ENCODE data around the gene MAP2K6. TPM values are rescaled to one million over a fixed set of nuclear protein-coding genes. Genes with fewer than 3 reads are reported as not detected.

MAP2K6 gene
- total and polyA plus RNA-seq, 9 donors = 12.6 to 22.8 (median 16.8) TPM

DNA sequence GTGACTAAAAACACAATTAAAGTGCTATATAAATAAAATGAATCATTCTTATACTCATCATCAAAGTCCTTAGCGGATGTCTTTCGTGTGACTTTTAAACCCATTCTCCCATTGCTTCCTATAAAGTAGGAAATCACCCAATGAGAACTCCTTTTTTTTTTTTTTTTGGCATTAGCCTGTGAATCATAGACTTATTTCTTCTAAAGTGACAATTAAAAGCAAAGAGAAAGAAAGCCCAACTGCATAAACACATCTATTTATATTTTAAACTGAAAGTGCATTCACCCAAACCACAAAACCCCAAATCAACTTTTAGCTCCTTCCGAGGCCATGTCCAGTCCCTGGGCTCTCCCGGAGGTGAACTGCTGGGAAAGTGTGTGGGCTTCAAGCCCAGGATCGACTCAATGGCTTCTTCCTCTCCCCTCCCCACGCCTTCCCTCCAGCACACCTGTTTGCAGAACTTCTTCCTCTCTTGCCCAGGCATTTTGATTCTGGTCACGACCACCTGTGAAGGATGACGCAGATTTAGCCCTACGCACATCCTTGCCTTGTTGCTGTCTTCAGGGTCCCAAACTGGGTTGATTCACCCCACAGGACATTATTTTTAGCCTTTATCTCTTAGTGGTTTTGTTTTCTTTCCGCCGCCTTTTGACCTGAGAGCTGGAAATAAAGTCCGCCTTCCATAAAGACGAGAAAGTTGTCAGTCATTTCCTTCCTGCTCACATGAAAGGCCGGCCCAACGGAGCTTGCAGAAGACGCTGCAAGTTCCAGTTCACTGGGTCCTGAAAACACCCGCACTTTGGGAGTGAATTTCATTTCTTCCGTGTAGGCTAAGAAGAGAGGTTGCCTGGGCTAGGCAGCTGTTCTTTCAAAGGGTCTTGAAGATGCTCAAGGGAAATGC lies 166.8 kb downstream of the MAP2K6 start:
- H3K27ac ChIP-seq (ENCODE audit: low read length) = peak overlapping the region; percentile 52
- DNase-seq = peak; percentile 47

DNA sequence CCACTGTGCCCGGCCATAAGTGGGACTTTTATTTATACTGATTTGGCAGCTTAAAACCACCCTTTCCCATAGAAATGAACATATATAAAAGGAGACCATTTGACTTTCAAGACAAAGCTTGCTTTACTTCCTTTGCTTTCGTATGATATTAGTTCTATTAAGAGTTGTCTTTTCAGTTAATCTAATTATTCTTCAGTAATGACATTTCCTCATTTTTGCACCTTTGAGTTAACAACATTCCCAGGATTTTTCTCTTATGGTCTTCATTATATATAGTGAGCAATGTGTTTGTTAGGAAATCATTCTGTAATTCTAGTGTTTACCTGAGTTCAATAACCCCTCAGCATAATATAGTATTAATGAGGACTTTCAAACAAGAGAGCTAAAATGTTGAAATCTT lies 173.8 kb downstream of the MAP2K6 start:
- no CpG with 5 or more reads among the region's 2 CpGs for WGBS (ENCODE audit: insufficient coverage)
- H3K4me3 ChIP-seq (ENCODE audit: low read length) = no peak overlapping the region
- DNase-seq = no peak

More for the DNA sequence above, 166.8 kb downstream of the MAP2K6 start:
- no peaks in the 10 kb centered on the region for H3K9me3 ChIP-seq (replicated peaks; ENCODE audit: control insufficient read depth, low read depth, low read length)
- no peaks in the 10 kb centered on the region for H3K36me3 ChIP-seq (ENCODE audit: control insufficient read depth, insufficient read depth, low read length)
- H3K4me1 ChIP-seq (ENCODE audit: control insufficient read depth, insufficient read depth, low read length) = peaks cover 5% of the 10 kb centered on the region
- H3K4me3 ChIP-seq (ENCODE audit: low read length) = no peak overlapping the region
- no peaks in the 10 kb centered on the region for H3K27me3 ChIP-seq (ENCODE audit: control insufficient read depth, insufficient read depth, low read length)
- 54% methylated on average over 10 of the region's 18 CpGs for WGBS (ENCODE audit: insufficient coverage)

DNA sequence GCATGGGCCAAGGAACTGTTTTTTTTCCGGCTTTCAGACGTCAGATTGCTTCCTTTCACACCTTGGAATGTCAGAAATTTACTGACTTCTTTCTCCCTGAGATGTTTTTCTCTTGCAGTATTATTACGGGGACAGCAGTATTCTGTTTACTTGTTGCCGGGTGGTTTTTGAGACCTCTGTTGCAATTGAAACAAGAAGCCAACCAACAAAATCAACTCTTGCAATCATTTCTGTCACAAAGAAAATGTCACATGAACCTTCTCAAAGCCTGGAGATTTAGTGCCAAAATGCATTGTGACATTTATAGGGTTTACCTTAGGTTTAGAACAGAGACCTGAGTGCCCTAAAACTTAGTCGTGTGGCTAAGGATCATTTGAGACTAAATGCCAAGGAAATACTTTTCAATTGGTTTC lies 174.3 kb downstream of the MAP2K6 start:
- WGBS (ENCODE audit: insufficient coverage) = 17% methylated on average over 1 of the region's 5 CpGs
- no peaks in the 10 kb centered on the region for H3K27me3 ChIP-seq (ENCODE audit: control insufficient read depth, insufficient read depth, low read length)

More for the DNA sequence above, 173.8 kb downstream of the MAP2K6 start:
- Histone ChIP-seq H3K27me3 (ENCODE audit: control insufficient read depth, insufficient read depth, low read length) (no peaks in the 10 kb centered on the region), H3K27ac (ENCODE audit: low read length) (no peak overlapping the region), H3K4me1 (ENCODE audit: control insufficient read depth, insufficient read depth, low read length) (no peaks in the 10 kb centered on the region), H3K36me3 (ENCODE audit: control insufficient read depth, insufficient read depth, low read length) (no peaks in the 10 kb centered on the region), H3K9me3 (replicated peaks; ENCODE audit: control insufficient read depth, low read depth, low read length) (no peaks in the 10 kb centered on the region)

DNA sequence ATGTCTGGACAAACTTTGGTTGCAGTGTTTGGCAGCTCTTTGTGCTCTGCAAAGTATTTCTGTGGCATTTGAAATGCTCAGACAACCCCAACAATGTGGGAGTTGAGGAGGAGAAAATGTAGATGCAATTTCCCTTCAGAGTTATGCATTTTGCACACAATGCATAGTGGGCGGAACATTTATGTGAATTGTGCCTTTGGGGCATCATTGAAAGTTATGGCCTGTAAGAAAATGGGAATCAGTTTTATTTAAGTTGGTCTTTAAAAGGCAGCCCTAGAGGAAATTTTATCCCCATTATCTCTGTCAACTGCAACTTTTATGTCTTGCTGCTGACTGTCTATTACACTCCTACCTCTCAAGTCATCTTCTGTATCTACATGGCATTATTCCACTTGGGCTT lies 176.2 kb downstream of the MAP2K6 start:
- Histone ChIP-seq H3K27me3 (ENCODE audit: control insufficient read depth, insufficient read depth, low read length) (no peaks in the 10 kb centered on the region), H3K4me3 (ENCODE audit: low read length) (no peak overlapping the region), H3K27ac (ENCODE audit: low read length) (no peak overlapping the region), H3K36me3 (ENCODE audit: control insufficient read depth, insufficient read depth, low read length) (no peaks in the 10 kb centered on the region), H3K9me3 (replicated peaks; ENCODE audit: control insufficient read depth, low read depth, low read length) (no peaks in the 10 kb centered on the region), H3K4me1 (ENCODE audit: control insufficient read depth, insufficient read depth, low read length) (no peaks in the 10 kb centered on the region)
- no CpG with 5 or more reads among the region's 1 CpG for WGBS (ENCODE audit: insufficient coverage)
- DNase-seq = no peak

More for the DNA sequence above, 174.3 kb downstream of the MAP2K6 start:
- no peaks in the 10 kb centered on the region for H3K9me3 ChIP-seq (replicated peaks; ENCODE audit: control insufficient read depth, low read depth, low read length)
- no peak overlapping the region for H3K4me3 ChIP-seq (ENCODE audit: low read length)
- DNase-seq = no peak
- no peaks in the 10 kb centered on the region for H3K4me1 ChIP-seq (ENCODE audit: control insufficient read depth, insufficient read depth, low read length)
- no peak overlapping the region for H3K27ac ChIP-seq (ENCODE audit: low read length)
- no peaks in the 10 kb centered on the region for H3K36me3 ChIP-seq (ENCODE audit: control insufficient read depth, insufficient read depth, low read length)

DNA sequence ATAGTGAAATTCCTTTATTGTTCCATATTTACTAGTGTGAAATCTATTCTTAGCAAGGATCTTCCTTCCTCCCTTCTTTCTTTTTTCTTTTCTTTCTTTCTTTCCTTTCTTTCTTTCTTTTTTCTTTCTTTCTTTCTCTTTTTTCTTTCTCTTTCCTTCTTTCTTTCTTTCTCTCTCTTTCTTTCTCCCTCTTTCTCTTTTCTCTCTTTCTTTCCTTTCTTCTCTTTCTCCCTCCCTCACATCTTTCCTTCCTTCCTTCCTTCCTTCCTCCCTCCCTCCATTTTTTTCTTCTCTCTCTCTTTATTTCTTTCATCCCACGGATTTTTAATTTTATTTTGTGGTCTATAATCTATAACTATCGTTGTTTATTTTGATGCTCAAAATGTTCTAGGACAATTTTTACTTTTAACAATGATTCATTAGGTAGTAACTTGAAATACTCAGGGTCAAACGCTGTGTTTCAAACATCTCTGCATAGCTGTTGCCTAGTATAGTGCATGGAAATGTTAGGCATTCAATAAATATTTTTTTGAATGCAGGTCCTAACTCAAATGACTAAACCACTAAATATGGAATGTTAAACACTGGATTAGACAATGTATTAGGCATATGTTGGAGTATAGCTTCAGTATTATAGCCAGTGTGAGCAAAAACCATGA lies 178.3 kb downstream of the MAP2K6 start:
- H3K36me3 ChIP-seq (ENCODE audit: control insufficient read depth, insufficient read depth, low read length) = no peaks in the 10 kb centered on the region
- no CpG with 5 or more reads among the region's 3 CpGs for WGBS (ENCODE audit: insufficient coverage)
- no peak overlapping the region for H3K4me3 ChIP-seq (ENCODE audit: low read length)
- H3K9me3 ChIP-seq (replicated peaks; ENCODE audit: control insufficient read depth, low read depth, low read length) = no peaks in the 10 kb centered on the region
- H3K4me1 ChIP-seq (ENCODE audit: control insufficient read depth, insufficient read depth, low read length) = no peaks in the 10 kb centered on the region
- H3K27me3 ChIP-seq (ENCODE audit: control insufficient read depth, insufficient read depth, low read length) = no peaks in the 10 kb centered on the region
- DNase-seq = no peak
- H3K27ac ChIP-seq (ENCODE audit: low read length) = no peak overlapping the region

DNA sequence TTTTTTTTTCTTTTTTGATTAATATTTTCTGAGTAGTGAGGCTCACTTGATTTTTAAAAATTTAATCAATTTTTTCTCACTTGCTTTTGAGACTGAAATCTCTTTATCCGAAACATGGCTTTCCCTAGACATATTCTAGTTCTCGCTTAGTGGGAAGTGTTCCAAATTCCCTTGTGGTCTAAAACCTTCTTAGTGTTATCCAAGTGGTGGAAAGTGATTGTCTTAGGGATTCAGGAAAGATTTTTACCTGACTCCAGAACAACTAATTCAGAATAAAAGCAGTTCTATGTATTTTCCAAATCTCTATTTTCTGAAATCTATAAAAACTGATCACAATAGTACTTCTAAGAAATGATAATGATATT lies 178.8 kb downstream of the MAP2K6 start:
- no CpG with 5 or more reads among the region's 2 CpGs for WGBS (ENCODE audit: insufficient coverage)
- DNase-seq = no peak

DNA sequence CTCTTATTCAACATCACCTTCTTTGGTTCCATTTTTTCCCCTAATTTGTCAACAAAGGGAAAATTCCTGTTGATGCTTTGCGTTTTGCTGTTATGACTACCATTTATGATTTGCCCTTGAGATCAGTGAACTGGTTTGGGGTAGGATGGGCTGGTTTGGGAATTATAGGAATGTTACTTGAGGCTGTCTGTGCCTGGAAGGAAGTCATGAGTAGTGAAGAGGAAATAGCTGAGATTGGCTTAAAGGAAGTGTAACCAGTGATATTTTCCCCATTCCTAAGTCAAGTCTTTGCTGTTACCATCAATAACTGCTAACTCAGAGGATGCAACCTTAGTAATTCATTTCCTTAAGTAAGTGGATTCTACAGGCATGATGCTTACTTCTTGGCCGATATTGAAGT lies 179.2 kb downstream of the MAP2K6 start:
- H3K4me1 ChIP-seq (ENCODE audit: control insufficient read depth, insufficient read depth, low read length) = no peaks in the 10 kb centered on the region
- WGBS (ENCODE audit: insufficient coverage) = 92% methylated on average over 1 of the region's 2 CpGs
- H3K4me3 ChIP-seq (ENCODE audit: low read length) = no peak overlapping the region
- no peak overlapping the region for H3K27ac ChIP-seq (ENCODE audit: low read length)
- H3K27me3 ChIP-seq (ENCODE audit: control insufficient read depth, insufficient read depth, low read length) = no peaks in the 10 kb centered on the region
- no peaks in the 10 kb centered on the region for H3K36me3 ChIP-seq (ENCODE audit: control insufficient read depth, insufficient read depth, low read length)
- H3K9me3 ChIP-seq (replicated peaks; ENCODE audit: control insufficient read depth, low read depth, low read length) = no peaks in the 10 kb centered on the region
- no peak for DNase-seq

More for the DNA sequence above, 178.8 kb downstream of the MAP2K6 start:
- no peaks in the 10 kb centered on the region for H3K4me1 ChIP-seq (ENCODE audit: control insufficient read depth, insufficient read depth, low read length)
- no peak overlapping the region for H3K27ac ChIP-seq (ENCODE audit: low read length)
- no peaks in the 10 kb centered on the region for H3K9me3 ChIP-seq (replicated peaks; ENCODE audit: control insufficient read depth, low read depth, low read length)
- H3K4me3 ChIP-seq (ENCODE audit: low read length) = no peak overlapping the region
- H3K36me3 ChIP-seq (ENCODE audit: control insufficient read depth, insufficient read depth, low read length) = no peaks in the 10 kb centered on the region
- no peaks in the 10 kb centered on the region for H3K27me3 ChIP-seq (ENCODE audit: control insufficient read depth, insufficient read depth, low read length)

DNA sequence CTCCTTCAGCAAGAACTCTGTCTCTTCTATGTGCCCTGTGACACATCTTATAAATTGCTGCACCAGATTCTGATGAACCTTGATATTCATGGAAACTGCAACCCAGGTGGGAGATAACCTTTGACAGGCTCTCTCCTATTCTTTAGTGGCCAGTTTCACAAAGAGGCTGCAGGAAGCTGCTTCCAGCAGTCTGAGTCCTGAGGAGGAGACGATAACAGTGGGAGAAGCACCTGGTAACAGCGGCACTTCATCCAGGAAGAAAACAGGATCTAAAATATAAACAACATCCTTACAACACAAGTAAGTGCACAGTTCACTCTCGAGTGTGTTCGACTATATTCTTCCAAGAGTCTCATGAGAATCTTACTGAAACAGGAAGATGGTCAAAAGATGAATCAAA lies 180.1 kb downstream of the MAP2K6 start:
- no peak for DNase-seq
- no peak overlapping the region for H3K27ac ChIP-seq (ENCODE audit: low read length)
- no CpG with 5 or more reads among the region's 4 CpGs for WGBS (ENCODE audit: insufficient coverage)

DNA sequence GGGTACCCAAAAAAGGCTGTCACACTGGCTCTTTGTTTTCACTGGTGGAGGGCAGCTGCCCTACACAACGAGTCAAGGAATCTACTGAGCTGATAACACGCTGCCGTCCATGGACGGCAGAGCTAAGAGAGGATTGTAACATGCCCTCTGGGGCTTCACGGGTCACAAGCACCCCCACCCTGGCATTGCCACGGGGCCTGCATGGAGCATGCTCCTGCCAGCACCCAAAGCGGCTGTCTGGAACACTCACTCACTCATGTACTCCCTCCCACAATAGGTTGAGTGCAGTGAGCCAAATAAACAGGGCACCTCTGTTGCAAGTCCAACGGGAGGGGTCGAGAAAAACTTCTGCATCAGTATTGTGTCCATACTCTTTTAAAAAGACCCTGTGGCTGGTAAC lies 181.6 kb downstream of the MAP2K6 start:
- Histone ChIP-seq H3K9me3 (replicated peaks; ENCODE audit: control insufficient read depth, low read depth, low read length) (no peaks in the 10 kb centered on the region), H3K27me3 (ENCODE audit: control insufficient read depth, insufficient read depth, low read length) (no peaks in the 10 kb centered on the region)

More for the DNA sequence above, 180.1 kb downstream of the MAP2K6 start:
- Histone ChIP-seq H3K27me3 (ENCODE audit: control insufficient read depth, insufficient read depth, low read length) (no peaks in the 10 kb centered on the region), H3K9me3 (replicated peaks; ENCODE audit: control insufficient read depth, low read depth, low read length) (no peaks in the 10 kb centered on the region), H3K4me1 (ENCODE audit: control insufficient read depth, insufficient read depth, low read length) (no peaks in the 10 kb centered on the region), H3K36me3 (ENCODE audit: control insufficient read depth, insufficient read depth, low read length) (no peaks in the 10 kb centered on the region), H3K4me3 (ENCODE audit: low read length) (no peak overlapping the region)

DNA sequence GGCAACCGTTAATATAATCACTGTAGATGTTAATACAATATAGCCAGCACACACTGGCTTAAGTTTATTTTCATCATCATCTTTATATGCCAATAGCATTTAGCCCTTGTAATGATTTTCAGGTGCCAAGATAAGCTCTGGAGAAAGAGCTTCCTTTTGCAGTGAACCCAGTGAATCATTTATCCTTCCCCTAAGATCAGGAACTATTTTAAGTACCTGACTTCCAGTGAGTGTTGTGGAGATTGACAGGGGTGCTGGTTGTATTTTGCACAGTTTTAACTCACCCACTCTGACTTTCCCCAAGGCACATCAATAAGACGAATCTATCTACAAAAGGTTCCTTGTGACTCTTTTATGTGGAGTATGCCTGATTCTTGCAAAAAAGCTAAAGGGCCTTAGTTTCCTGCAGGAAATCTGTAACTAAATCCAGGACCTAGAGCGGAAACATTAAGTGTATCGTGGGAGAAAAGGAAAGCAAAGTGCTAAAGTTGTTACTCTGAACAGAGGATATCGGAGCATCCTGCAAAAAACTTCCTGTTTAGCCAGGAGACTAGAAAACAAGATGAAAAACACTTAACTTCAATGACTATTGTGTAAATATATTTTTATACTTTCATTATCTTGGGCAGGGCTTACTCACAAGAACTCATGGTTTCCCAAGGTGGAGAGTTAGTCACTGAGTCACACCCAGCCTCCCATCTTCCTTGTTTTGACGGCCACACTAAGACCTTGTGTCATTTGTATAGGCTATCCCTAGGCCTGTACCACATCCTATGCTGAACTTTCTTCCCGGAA lies 183.6 kb downstream of the MAP2K6 start:
- Histone ChIP-seq H3K36me3 (ENCODE audit: control insufficient read depth, insufficient read depth, low read length) (no peaks in the 10 kb centered on the region), H3K9me3 (replicated peaks; ENCODE audit: control insufficient read depth, low read depth, low read length) (no peaks in the 10 kb centered on the region), H3K4me3 (ENCODE audit: low read length) (no peak overlapping the region), H3K4me1 (ENCODE audit: control insufficient read depth, insufficient read depth, low read length) (no peaks in the 10 kb centered on the region), H3K27me3 (ENCODE audit: control insufficient read depth, insufficient read depth, low read length) (no peaks in the 10 kb centered on the region), H3K27ac (ENCODE audit: low read length) (peak overlapping the region; percentile 17)
- DNase-seq = no peak
- 43% methylated on average over 1 of the region's 7 CpGs for WGBS (ENCODE audit: insufficient coverage)

More for the DNA sequence above, 181.6 kb downstream of the MAP2K6 start:
- Histone ChIP-seq H3K36me3 (ENCODE audit: control insufficient read depth, insufficient read depth, low read length) (no peaks in the 10 kb centered on the region), H3K27ac (ENCODE audit: low read length) (no peak overlapping the region), H3K4me3 (ENCODE audit: low read length) (no peak overlapping the region), H3K4me1 (ENCODE audit: control insufficient read depth, insufficient read depth, low read length) (no peaks in the 10 kb centered on the region)
- 80% methylated on average over 8 of the region's 9 CpGs for WGBS (ENCODE audit: insufficient coverage)
- no peak for DNase-seq

All from muscle of leg (tissue), 11 donors.